Fibroblast of skin of right biceps (primary cell): ENCODE results near the gene CHCHD6.

Source experiments
- DNase-seq: peaks from one replicate; pipeline ENCODE4 v3.0.0-alpha.2; 2013

CHCHD6 gene

GRCh38 chr3:126900859-126901540 lies 197.0 kb downstream of the CHCHD6 start:
- no peak for DNase-seq

- no peak for DNase-seq
Measured at GRCh38 chr3:126901631-126902030, 197.6 kb downstream of the CHCHD6 start.

GRCh38 chr3:126903521-126903920 lies 199.5 kb downstream of the CHCHD6 start:
- no peak for DNase-seq

- no peak for DNase-seq
Measured at GRCh38 chr3:126907557-126907956, 203.5 kb downstream of the CHCHD6 start.

- no peak for DNase-seq
Measured at GRCh38 chr3:126908752-126909275, 204.8 kb downstream of the CHCHD6 start.

- DNase-seq = no peak
Measured at GRCh38 chr3:126910231-126910630, 206.2 kb downstream of the CHCHD6 start.

GRCh38 chr3:126911162-126912026 lies 207.4 kb downstream of the CHCHD6 start:
- DNase-seq = peak; percentile 86

GRCh38 chr3:126912027-126912422 lies 208.0 kb downstream of the CHCHD6 start:
- DNase-seq = no peak

- DNase-seq = no peak
Measured at GRCh38 chr3:126912491-126913195, 208.6 kb downstream of the CHCHD6 start.

- DNase-seq = no peak
Measured at GRCh38 chr3:126913524-126913923, 209.5 kb downstream of the CHCHD6 start.

- no peak for DNase-seq
Measured at GRCh38 chr3:126914226-126914625, 210.2 kb downstream of the CHCHD6 start.

- DNase-seq = no peak
Measured at GRCh38 chr3:126915015-126915414, 211.0 kb downstream of the CHCHD6 start.

- no peak for DNase-seq
Measured at GRCh38 chr3:126916546-126916945, 212.5 kb downstream of the CHCHD6 start.

GRCh38 chr3:126917232-126917804 lies 213.3 kb downstream of the CHCHD6 start:
- no peak for DNase-seq

GRCh38 chr3:126918355-126918821 lies 214.3 kb downstream of the CHCHD6 start:
- DNase-seq = no peak

- no peak for DNase-seq
Measured at GRCh38 chr3:126921085-126921824, 217.2 kb downstream of the CHCHD6 start.

GRCh38 chr3:126922466-126922865 lies 218.4 kb downstream of the CHCHD6 start:
- DNase-seq = no peak

- no peak for DNase-seq
Measured at GRCh38 chr3:126923423-126923822, 219.4 kb downstream of the CHCHD6 start.

- no peak for DNase-seq
Measured at GRCh38 chr3:126923895-126924294, 219.9 kb downstream of the CHCHD6 start.

- no peak for DNase-seq
Measured at GRCh38 chr3:126924458-126924857, 220.4 kb downstream of the CHCHD6 start.

GRCh38 chr3:126925411-126926171 lies 221.6 kb downstream of the CHCHD6 start:
- DNase-seq = no peak
